RWPE1 (cell line): ENCODE results near the gene TTC21A.

Experiments used
- CTCF ChIA-PET: fragments of 350-600 bp; sonication (Branson Sonifier 250); formaldehyde crosslinking; extraction: SDS; loops from one replicate; lab custom pipeline; 2021; lab: Yijun Ruan, JAX
- POLR2A ChIA-PET: fragments of 400-600 bp; formaldehyde crosslinking; extraction: SDS; loops from one replicate; lab custom pipeline; 2020; ENCODE audit warnings: antibody characterized with exemption; ENCODE audit not compliant: low non-redundant PET; lab: Yijun Ruan, JAX
- DNase-seq: peaks from one replicate; pipeline ENCODE4 v3.0.0; 2012; ENCODE audit warnings: low spot score
- H3K27ac ChIP-seq: fragments of 450-650 bp; 2 replicates; pipeline ENCODE4 v1.5.1; 2017
- CTCF ChIP-seq: fragments of 450-650 bp; conservative IDR thresholded peaks from 2 replicates; pipeline ENCODE4 v1.5.1; 2017; ENCODE audit warnings: low read depth, mild to moderate bottlenecking

Gene TTC21A

DNA sequence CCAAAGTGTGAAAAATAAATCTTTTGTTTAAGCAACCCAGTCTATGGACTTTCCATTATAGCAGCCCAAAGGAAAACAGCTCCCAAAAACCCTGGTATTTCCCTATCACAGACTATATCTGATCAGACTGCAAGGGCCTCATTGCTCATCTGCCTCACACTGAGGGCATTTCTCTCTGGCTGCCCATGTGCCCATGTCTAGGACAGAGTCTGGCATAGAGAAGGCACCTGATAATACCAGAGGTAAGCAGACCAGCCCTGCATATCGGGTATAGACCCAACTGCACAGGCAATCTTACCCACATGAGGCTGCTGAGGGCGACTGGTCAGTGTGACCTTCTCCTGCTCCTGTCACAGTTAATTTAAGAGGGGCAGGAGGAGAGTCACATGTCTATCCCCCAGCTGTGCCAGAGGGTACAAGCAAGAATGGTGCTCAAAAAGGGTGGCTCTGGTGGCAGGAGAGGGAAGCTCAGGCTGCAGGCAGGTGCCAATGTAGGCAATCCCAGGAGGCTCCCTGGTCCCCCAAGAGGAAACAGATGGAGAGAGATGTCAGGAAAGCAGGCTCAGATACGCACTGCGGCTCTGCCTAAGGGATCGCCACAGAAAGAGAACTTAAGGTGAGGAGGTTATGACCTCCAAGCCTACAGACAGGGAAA lies 42.8 kb downstream of the TTC21A start:
- CTCF ChIA-PET: interaction anchor here (1.0 kb wide), 1 partner anchor 654 kb away, joined by 3 read pairs; the partner anchor contains the start of gene EXOG
- DNase-seq: no peak
- POLR2A ChIA-PET: interaction anchor here (1.4 kb wide), 1 partner anchor 10 kb away, joined by 3 read pairs; no protein-coding TSS in a partner anchor
- H3K27ac ChIP-seq: peak overlapping the region; percentile 100
- no peak for TF ChIP-seq CTCF

DNA sequence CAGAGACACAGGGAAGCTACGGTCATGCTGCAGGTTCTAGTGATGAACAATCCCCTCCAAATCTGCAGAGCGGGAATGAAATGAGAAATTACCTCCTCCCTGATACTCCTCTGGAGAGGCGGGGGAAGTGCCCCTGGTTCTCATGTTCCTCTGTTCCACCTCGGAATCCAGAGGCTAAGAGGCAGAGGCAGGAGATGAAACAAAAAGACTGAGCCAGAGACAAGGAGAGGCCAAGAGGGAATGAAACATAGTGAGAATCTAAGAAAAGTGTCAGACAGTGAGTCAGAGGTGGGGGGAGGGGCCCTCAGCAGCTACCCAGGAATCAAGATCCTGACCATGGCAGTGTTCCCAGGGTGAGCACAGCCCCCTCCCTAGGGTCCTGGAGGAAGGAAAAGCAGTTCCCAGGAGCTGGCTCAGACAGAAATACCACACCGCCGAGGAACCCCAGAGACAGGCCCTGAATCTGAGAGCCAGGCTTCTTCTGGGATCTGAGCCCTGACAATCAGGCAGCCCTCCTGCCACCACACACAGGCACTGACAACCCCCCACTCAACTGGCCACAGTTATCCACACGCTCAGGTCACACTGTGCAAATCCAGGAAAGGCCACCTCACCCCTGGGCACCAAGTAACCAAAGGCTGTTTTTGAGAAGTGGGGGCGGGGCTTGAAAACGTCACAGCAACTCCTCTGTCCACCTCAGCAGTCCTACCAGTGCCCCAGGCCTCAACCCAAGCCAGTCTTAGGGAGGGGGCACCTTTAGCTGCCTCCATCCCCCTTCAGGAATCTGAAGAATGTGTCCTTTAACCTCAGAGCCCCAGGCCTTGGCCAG lies 43.5 kb downstream of the TTC21A start:
- H3K27ac ChIP-seq: peak overlapping the region; percentile 100
- ChIA-PET POLR2A (interaction anchor here (1.4 kb wide), 1 partner anchor 10 kb away, joined by 3 read pairs; no protein-coding TSS in a partner anchor), CTCF (no interaction called here)
- TF ChIP-seq CTCF: no peak
- peak; percentile 82 for DNase-seq

- ChIA-PET CTCF (no interaction called here), POLR2A (no interaction called here)
- DNase-seq: no peak
- no peak for TF ChIP-seq CTCF
- H3K27ac ChIP-seq: peak overlapping the region; percentile 100
Measured at GRCh38 chr3:39153977-39154279, 46.4 kb downstream of the TTC21A start.

GRCh38 chr3:39154280-39155021 lies 47.0 kb downstream of the TTC21A start:
- POLR2A ChIA-PET: no interaction called here
- no peak for DNase-seq
- CTCF ChIA-PET: interaction anchor here (0.5 kb wide), 1 partner anchor 28 kb away, joined by 3 read pairs; no protein-coding TSS in a partner anchor
- TF ChIP-seq CTCF: no peak
- H3K27ac ChIP-seq: peak overlapping the region; percentile 100

GRCh38 chr3:39156421-39156820 lies 48.9 kb downstream of the TTC21A start:
- CTCF ChIA-PET: interaction anchor here (0.7 kb wide), 1 partner anchor 30 kb away, joined by 3 read pairs; no protein-coding TSS in a partner anchor

More at GRCh38 chr3:39156421-39156820, 48.9 kb downstream of the TTC21A start:
- H3K27ac ChIP-seq: no peak overlapping the region
- TF ChIP-seq CTCF: no peak
- DNase-seq: no peak
- POLR2A ChIA-PET: no interaction called here
